Lower leg skin (tissue), 4 donors: Measurements from ENCODE around the gene ZEB2. TPM values are rescaled to one million over a fixed set of nuclear protein-coding genes. Genes with fewer than 3 reads are reported as not detected.

Source experiments
- DNase-seq, 2 donors: peaks; one replicate each; pipeline ENCODE4 v3.0.0-alpha.2; 2019; ENCODE audit warnings: low spot score in 2 of 2
- H3K4me3 ChIP-seq: fragments of 200-600 bp; sonication (generic); 2 replicates; pipeline ENCODE4 v1.5.1; 2017; ENCODE audit warnings: mild to moderate bottlenecking, low read depth; ENCODE audit not compliant: poor library complexity, severe bottlenecking
- POLR2A ChIP-seq, 2 donors: fragments of 450-650 bp; IDR thresholded peaks; one replicate each; pipeline ENCODE4 v1.6.1; 2016 to 2017; ENCODE audit warnings: antibody characterized with exemption in 2 of 2, mild to moderate bottlenecking in 1 of 2, moderate library complexity in 1 of 2
- WGBS, 2 donors: methylation state at CpG; one replicate each; pipeline ENCODE4 v1.1.5; 2018; 5-methylcytosine and 5-hydroxymethylcytosine counted together
- intact Hi-C: fragments of 100-400 bp; cut with DNase I; formaldehyde crosslinking; loops from one replicate; pipeline ENCODE4 v1.15.0; 2023; ENCODE audit warnings: low total_unique reads
- total RNA-seq, 4 donors: library from RNA; depleted of rRNA; stranded (reverse); fragments of >200 nt; gene quantifications; one replicate each; pipeline ENCODE4 v1.1.0, GENCODE V29; 2016
- TF ChIP-seq, protein P1 (sequence below), 3 donors: fragments of 450-650 bp; IDR thresholded peaks; one replicate each; pipeline ENCODE4 v1.5.1; 2016; ENCODE audit warnings: antibody characterized with exemption in 3 of 3, mild to moderate bottlenecking in 3 of 3, moderate library complexity in 2 of 3

ZEB2 gene
- total RNA-seq, 4 donors from 2014 or later = 13.8 to 38.8 (median 30.3) TPM

GRCh38 chr2:144528108-144528507 is 8.2 kb upstream of the ZEB2 start:
- WGBS, 2 donors = 50 to 70% methylated on average over 2 of the region's 2 CpGs
- TF ChIP-seq, protein P1, sequence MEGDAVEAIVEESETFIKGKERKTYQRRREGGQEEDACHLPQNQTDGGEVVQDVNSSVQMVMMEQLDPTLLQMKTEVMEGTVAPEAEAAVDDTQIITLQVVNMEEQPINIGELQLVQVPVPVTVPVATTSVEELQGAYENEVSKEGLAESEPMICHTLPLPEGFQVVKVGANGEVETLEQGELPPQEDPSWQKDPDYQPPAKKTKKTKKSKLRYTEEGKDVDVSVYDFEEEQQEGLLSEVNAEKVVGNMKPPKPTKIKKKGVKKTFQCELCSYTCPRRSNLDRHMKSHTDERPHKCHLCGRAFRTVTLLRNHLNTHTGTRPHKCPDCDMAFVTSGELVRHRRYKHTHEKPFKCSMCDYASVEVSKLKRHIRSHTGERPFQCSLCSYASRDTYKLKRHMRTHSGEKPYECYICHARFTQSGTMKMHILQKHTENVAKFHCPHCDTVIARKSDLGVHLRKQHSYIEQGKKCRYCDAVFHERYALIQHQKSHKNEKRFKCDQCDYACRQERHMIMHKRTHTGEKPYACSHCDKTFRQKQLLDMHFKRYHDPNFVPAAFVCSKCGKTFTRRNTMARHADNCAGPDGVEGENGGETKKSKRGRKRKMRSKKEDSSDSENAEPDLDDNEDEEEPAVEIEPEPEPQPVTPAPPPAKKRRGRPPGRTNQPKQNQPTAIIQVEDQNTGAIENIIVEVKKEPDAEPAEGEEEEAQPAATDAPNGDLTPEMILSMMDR (IDR thresholded peaks at IDR 0.05) = no peak
- no peak for TF ChIP-seq POLR2A (IDR thresholded peaks at IDR 0.05)
- intact Hi-C loops = no loop called here
- H3K4me3 ChIP-seq = no peak overlapping the region
- DNase-seq = no peak

DNA sequence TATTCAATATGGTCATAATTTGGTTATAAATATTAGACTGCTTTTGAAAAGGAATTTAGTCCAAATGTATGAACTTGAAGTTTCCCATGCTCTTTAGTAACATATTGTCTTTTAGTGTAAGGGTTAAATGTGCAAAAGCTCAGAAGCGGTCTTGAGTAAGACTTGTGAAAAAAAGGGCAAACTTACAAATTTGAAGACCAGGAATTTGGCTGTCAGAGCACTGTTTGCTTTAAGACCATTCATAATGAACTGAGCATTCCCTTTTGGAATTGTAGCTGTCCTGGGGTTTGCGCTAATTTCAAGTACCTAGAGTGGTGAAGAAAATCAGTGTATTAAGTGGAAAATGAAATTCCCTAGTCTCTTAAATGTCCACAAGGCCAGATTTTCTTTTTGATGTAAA is 6.9 kb upstream of the ZEB2 start:
- TF ChIP-seq, protein P1 (IDR thresholded peaks at IDR 0.05) = no peak
- no peak for TF ChIP-seq POLR2A (IDR thresholded peaks at IDR 0.05)
- 56 to 70% methylated on average over 2 of the region's 2 CpGs for WGBS, 2 donors
- H3K4me3 ChIP-seq = no peak overlapping the region
- intact Hi-C loops = no loop called here
- DNase-seq = no peak

DNA sequence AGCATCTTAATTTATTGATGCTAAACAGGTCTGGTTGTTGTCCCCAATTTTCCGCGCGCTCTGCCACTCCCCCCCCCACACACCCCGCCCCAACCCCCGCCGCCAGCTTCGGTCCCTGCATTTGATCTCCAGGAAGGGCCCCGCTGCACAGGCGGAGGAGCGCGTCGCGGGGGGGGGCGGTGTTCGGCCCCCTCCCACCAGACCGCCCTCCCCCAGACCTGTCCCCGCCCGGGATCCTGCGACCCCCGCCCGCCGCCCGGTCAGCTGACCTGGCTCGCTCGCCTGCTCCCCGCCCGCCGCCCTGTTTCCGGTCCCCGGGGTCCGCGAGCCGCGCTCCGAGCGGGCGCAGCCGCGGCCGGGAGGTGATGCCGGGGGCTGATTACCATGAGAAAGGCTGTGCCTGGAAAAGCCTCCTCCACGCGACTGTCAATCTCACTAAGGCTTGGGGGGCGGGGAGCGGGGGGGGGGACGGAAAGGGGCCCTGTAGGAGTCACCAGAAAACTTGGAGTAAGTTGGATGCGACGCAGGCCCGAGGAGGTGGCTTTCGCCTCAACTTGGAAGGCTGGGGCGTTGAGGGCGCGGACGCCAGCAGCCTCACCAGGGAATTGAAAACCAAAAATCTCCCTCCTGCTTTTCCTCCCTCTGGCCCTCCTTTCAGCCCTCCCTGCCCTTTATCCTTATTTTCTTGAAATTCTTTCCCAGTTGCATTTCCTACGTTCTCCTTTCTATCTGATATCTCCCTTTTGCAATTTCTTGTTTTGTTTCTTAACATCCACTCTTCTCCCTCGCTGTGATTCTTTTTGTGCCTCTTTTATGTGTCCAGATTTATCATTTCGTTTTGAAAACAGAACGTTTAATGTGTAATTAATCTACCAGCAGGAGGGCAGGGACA is 4.4 kb upstream of the ZEB2 start:
- TF ChIP-seq, protein P1 (IDR thresholded peaks at IDR 0.05) = no peak
- no peak for TF ChIP-seq POLR2A (IDR thresholded peaks at IDR 0.05)
- peak in 1 of 2 donors; percentile 93 for DNase-seq
- 7 to 17% methylated on average over 21 to 42 of the region's 58 CpGs for WGBS, 2 donors
- peak overlapping the region; percentile 17 for H3K4me3 ChIP-seq
- intact Hi-C loops = no loop called here

- WGBS, 2 donors = 2 to 3% methylated on average over 15 of the region's 15 CpGs
Observed at GRCh38 chr2:144523596-144524117, 3.7 kb upstream of the ZEB2 start.

DNA sequence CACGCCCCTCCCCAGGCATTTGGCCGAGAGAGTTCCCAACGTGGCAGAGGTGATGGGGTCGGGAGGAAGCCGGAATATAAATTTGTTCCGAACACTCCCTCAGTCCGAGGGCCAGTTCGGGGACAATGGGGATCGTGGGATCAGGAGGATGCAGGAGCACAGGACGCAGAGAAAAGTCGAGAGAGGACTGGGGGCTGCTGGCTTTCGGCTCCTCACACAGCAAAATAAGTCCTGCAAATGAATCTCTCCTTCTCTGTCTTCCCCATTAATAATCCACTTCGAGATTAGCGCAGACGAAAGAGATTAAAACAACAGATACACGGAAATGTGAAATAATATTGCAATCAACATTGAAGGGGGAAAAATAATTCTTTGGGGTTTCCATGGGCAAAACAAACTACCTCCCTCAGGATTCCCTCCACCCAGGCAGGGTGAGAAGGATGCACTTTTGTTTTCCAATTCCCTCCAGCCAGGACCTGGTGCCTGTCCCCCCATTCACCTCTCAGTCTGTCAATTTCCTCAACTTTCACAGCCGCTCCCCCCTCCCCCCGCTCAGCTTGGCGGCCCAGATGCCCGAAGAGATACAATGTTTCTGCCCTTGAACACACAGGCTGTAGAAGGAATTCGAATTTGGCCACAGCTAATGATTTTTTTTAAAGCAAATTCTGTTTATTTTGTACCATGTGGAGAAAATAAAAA is 3.1 kb upstream of the ZEB2 start:
- WGBS, 2 donors = 4 to 11% methylated on average over 20 to 21 of the region's 21 CpGs
- no peak for DNase-seq
- peak overlapping the region; percentile 17 for H3K4me3 ChIP-seq
- TF ChIP-seq, protein P1 (IDR thresholded peaks at IDR 0.05) = no peak
- TF ChIP-seq POLR2A (IDR thresholded peaks at IDR 0.05) = no peak
- intact Hi-C loops = no loop called here

More at GRCh38 chr2:144523596-144524117, 3.7 kb upstream of the ZEB2 start:
- peak overlapping the region; percentile 17 for H3K4me3 ChIP-seq
- no peak for DNase-seq
- TF ChIP-seq, protein P1 (IDR thresholded peaks at IDR 0.05) = no peak
- no peak for TF ChIP-seq POLR2A (IDR thresholded peaks at IDR 0.05)
- intact Hi-C loops = no loop called here
